Measurements from ENCODE around the gene DGKI. TPM values are rescaled to one million over a fixed set of nuclear protein-coding genes. Genes with fewer than 3 reads are reported as not detected.

The DGKI gene
- polyA plus RNA-seq, 2 of the 4 experiments (the other 2 are of a cell fraction), result 0.05 to 0.08 TPM

- ChIA-PET POLR2A (no interaction called here), CTCF (interaction anchor here (0.7 to 5.5 kb wide), 2 partner anchors 12 to 232 kb away, joined by 3 to 36 read pairs; no protein-coding TSS in a partner anchor)
- Histone ChIP-seq H3K4me1 (peaks cover 12% of the 10 kb centered on the region), H3K4me3 (no peak overlapping the region), H3K9me3 (no peaks in the 10 kb centered on the region), H3K4me2 (peak overlapping the region; percentile 22), H3K27ac (no peak overlapping the region)
- no peak for TF ChIP-seq REST (IDR thresholded peaks at IDR 0.05)
- TF ChIP-seq CBX2 (IDR thresholded peaks at IDR 0.05; ENCODE audit: borderline replicate concordance, low read depth), result no peak
- TF ChIP-seq POLR2AphosphoS2 (conservative IDR thresholded peaks at IDR 0.05; ENCODE audit: low read length), result no peak
- no peak for TF ChIP-seq CTCF (IDR thresholded peaks at IDR 0.05)
- TF ChIP-seq FOXS1 (CRISPR knock-in tag; IDR thresholded peaks at IDR 0.05), result no peak
- peak; percentile 32; the same call in 1 of the 2 replicates for TF ChIP-seq GATA3 (IDR thresholded peaks at IDR 0.05; ENCODE audit: borderline replicate concordance)
- TF ChIP-seq ZFP36 (IDR thresholded peaks at IDR 0.05; ENCODE audit: borderline replicate concordance, partially characterized antibody), result no peak
- TF ChIP-seq SREBF2 (IDR thresholded peaks at IDR 0.05), result no peak
- no peak for TF ChIP-seq FOSL2 (IDR thresholded peaks at IDR 0.05)
- peak; percentile 17; the same call in 1 of the 2 replicates for TF ChIP-seq FOSL2 (CRISPR knock-in tag; IDR thresholded peaks at IDR 0.05)
- no peak for TF ChIP-seq HOXB5 (CRISPR knock-in tag; IDR thresholded peaks at IDR 0.05)
- 10% methylated on average over 5 of the region's 5 CpGs for WGBS (ENCODE audit: missing lambda C conversion rate)
- FAIRE-seq, result no peak
- DNase-seq (ENCODE audit: low read depth in 1 of 2, low spot score in 1 of 2), result peak; percentile 11 to 30
- ATAC-seq, result peak; percentile 49 to 80
These were observed 179.0 kb downstream of the DGKI start for GRCh38 chr7:137667633-137668387.

GRCh38 chr7:137664846-137665245 lies 181.9 kb downstream of the DGKI start:
- no peak overlapping the region for H3K4me3 ChIP-seq
- ATAC-seq, result no peak
- H3K4me1 ChIP-seq, result peaks cover 12% of the 10 kb centered on the region
- no peak for DNase-seq (ENCODE audit: low read depth in 1 of 2, low spot score in 1 of 2)
- no peak overlapping the region for H3K4me2 ChIP-seq
- no peak for FAIRE-seq
- CTCF ChIA-PET, result interaction anchor here (1.1 kb wide), 1 partner anchor 8 kb away, joined by 3 read pairs; no protein-coding TSS in a partner anchor
- H3K9me3 ChIP-seq, result no peaks in the 10 kb centered on the region
- TF ChIP-seq HOXB5 (CRISPR knock-in tag; IDR thresholded peaks at IDR 0.05) (no peak), USF2 (IDR thresholded peaks at IDR 0.05) (no peak), NR3C1 (IDR thresholded peaks at IDR 0.05) (no peak), ZC3H11A (IDR thresholded peaks at IDR 0.05) (no peak), CHD2 (IDR thresholded peaks at IDR 0.05; ENCODE audit: low read length, partially characterized antibody) (no peak), BCL3 (IDR thresholded peaks at IDR 0.05) (no peak), PHF8 (IDR thresholded peaks at IDR 0.05; ENCODE audit: borderline replicate concordance, low read depth) (no peak), RAD21 (conservative IDR thresholded peaks at IDR 0.05 in 1 of 2, IDR thresholded peaks at IDR 0.05 in 1 of 2) (no peak), RNF2 (IDR thresholded peaks at IDR 0.05; ENCODE audit: borderline replicate concordance, low read depth) (no peak), FOSL2 (IDR thresholded peaks at IDR 0.05) (no peak), FOSL2 (CRISPR knock-in tag; IDR thresholded peaks at IDR 0.05) (no peak), BHLHE40 (IDR thresholded peaks at IDR 0.05; ENCODE audit: low read depth, low read length) (no peak), FOSB (CRISPR knock-in tag; IDR thresholded peaks at IDR 0.05) (no peak), JUNB (IDR thresholded peaks at IDR 0.05) (no peak), SREBF2 (IDR thresholded peaks at IDR 0.05) (no peak), TFCP2L1 (CRISPR knock-in tag; IDR thresholded peaks at IDR 0.05) (no peak), RFX5 (IDR thresholded peaks at IDR 0.05) (no peak), GATA3 (IDR thresholded peaks at IDR 0.05; ENCODE audit: borderline replicate concordance) (no peak), CEBPB (IDR thresholded peaks at IDR 0.05) (no peak), PBX3 (IDR thresholded peaks at IDR 0.05) (no peak), ZNF302 (CRISPR knock-in tag; IDR thresholded peaks at IDR 0.05) (no peak)
- no peak overlapping the region for H3K27ac ChIP-seq
- POLR2A ChIA-PET, result no interaction called here
- WGBS (ENCODE audit: missing lambda C conversion rate), result 27% methylated on average over 4 of the region's 4 CpGs
